Measurements from ENCODE around the gene TMEM121.

GRCh38 chr14:105501504-105502291 is 24.7 kb upstream of the TMEM121 start:
- TF ChIP-seq CTCF (conservative IDR thresholded peaks at IDR 0.05; ENCODE audit: low read depth, low read length): no peak
- TF ChIP-seq CEBPB (IDR thresholded peaks at IDR 0.05; ENCODE audit: low read depth, low read length): no peak
- TF ChIP-seq SMC3 (IDR thresholded peaks at IDR 0.05; ENCODE audit: low read depth, low read length): no peak
- no peak for TF ChIP-seq RFX5 (IDR thresholded peaks at IDR 0.05; ENCODE audit: low read depth, low read length)

All from IMR-90 (cell line).